ENCODE results near the gene DKK3. TPM values are rescaled to one million over a fixed set of nuclear protein-coding genes. Genes with fewer than 3 reads are reported as not detected.

The DKK3 gene
- total RNA-seq, 2 experiments from 2014 or later, result 8.1 to 12.0 TPM

GRCh38 chr11:11968511-11969280 is 39.7 kb downstream of the DKK3 start:
- H3K4me1 Mint-ChIP-seq, result peaks cover 4% of the 10 kb centered on the region
- H3K27me3 Mint-ChIP-seq, result peaks cover 6% of the 10 kb centered on the region
- no peak overlapping the region for H3K27ac Mint-ChIP-seq
- no peaks in the 10 kb centered on the region for H3K36me3 Mint-ChIP-seq
- no peak overlapping the region for H3K4me3 Mint-ChIP-seq
- POLR2A ChIA-PET, result no interaction called here
- DNase-seq (no peak), ATAC-seq (ENCODE audit: low read depth) (no peak)
- no peaks in the 10 kb centered on the region for H3K9me3 Mint-ChIP-seq

- no peaks in the 10 kb centered on the region for H3K36me3 Mint-ChIP-seq
- H3K4me3 Mint-ChIP-seq, result no peak overlapping the region
- POLR2A ChIA-PET, result no interaction called here
- H3K27ac Mint-ChIP-seq, result no peak overlapping the region
- ATAC-seq (ENCODE audit: low read depth) (no peak), DNase-seq (no peak)
- peaks cover 4% of the 10 kb centered on the region for H3K4me1 Mint-ChIP-seq
- peaks cover 6% of the 10 kb centered on the region for H3K27me3 Mint-ChIP-seq
- no peaks in the 10 kb centered on the region for H3K9me3 Mint-ChIP-seq
Measured at GRCh38 chr11:11967669-11968510, 40.5 kb downstream of the DKK3 start.

GRCh38 chr11:11966826-11967668 is 41.4 kb downstream of the DKK3 start:
- Mint-ChIP-seq H3K4me1 (peaks cover 7% of the 10 kb centered on the region), H3K9me3 (no peaks in the 10 kb centered on the region), H3K27me3 (peaks cover 6% of the 10 kb centered on the region), H3K36me3 (no peaks in the 10 kb centered on the region), H3K4me3 (no peak overlapping the region), H3K27ac (no peak overlapping the region)
- DNase-seq (peak; percentile 76), ATAC-seq (ENCODE audit: low read depth) (peak; percentile 94)
- POLR2A ChIA-PET, result no interaction called here

- H3K27ac Mint-ChIP-seq, result no peak overlapping the region
- H3K36me3 Mint-ChIP-seq, result no peaks in the 10 kb centered on the region
- H3K4me3 Mint-ChIP-seq, result no peak overlapping the region
- peaks cover 13% of the 10 kb centered on the region for H3K4me1 Mint-ChIP-seq
- POLR2A ChIA-PET, result no interaction called here
- H3K27me3 Mint-ChIP-seq, result peaks cover 6% of the 10 kb centered on the region
- DNase-seq (no peak), ATAC-seq (ENCODE audit: low read depth) (no peak)
- H3K9me3 Mint-ChIP-seq, result no peaks in the 10 kb centered on the region
Measured at GRCh38 chr11:11966354-11966741, 42.1 kb downstream of the DKK3 start.

- no peak overlapping the region for H3K4me3 Mint-ChIP-seq
Measured at GRCh38 chr11:11965656-11966353, 42.6 kb downstream of the DKK3 start.

GRCh38 chr11:11965192-11965591 is 43.2 kb downstream of the DKK3 start:
- POLR2A ChIA-PET, result no interaction called here
- Mint-ChIP-seq H3K4me3 (no peak overlapping the region), H3K27ac (no peak overlapping the region), H3K36me3 (no peaks in the 10 kb centered on the region), H3K4me1 (peaks cover 25% of the 10 kb centered on the region), H3K27me3 (peaks cover 6% of the 10 kb centered on the region), H3K9me3 (no peaks in the 10 kb centered on the region)
- DNase-seq, result no peak
- no peak for ATAC-seq (ENCODE audit: low read depth)

More at GRCh38 chr11:11965656-11966353, 42.6 kb downstream of the DKK3 start:
- H3K27ac Mint-ChIP-seq, result no peak overlapping the region
- H3K36me3 Mint-ChIP-seq, result no peaks in the 10 kb centered on the region
- POLR2A ChIA-PET, result no interaction called here
- no peak for DNase-seq
- peaks cover 6% of the 10 kb centered on the region for H3K27me3 Mint-ChIP-seq
- ATAC-seq (ENCODE audit: low read depth), result no peak
- H3K9me3 Mint-ChIP-seq, result no peaks in the 10 kb centered on the region
- peaks cover 19% of the 10 kb centered on the region for H3K4me1 Mint-ChIP-seq

GRCh38 chr11:11964774-11965150 is 43.7 kb downstream of the DKK3 start:
- Mint-ChIP-seq H3K4me1 (peaks cover 29% of the 10 kb centered on the region), H3K27ac (no peak overlapping the region), H3K36me3 (no peaks in the 10 kb centered on the region), H3K27me3 (peaks cover 2% of the 10 kb centered on the region), H3K4me3 (no peak overlapping the region), H3K9me3 (no peaks in the 10 kb centered on the region)
- DNase-seq (no peak), ATAC-seq (ENCODE audit: low read depth) (no peak)
- POLR2A ChIA-PET, result no interaction called here

GRCh38 chr11:11963842-11964773 is 44.3 kb downstream of the DKK3 start:
- peaks cover 1% of the 10 kb centered on the region for H3K36me3 Mint-ChIP-seq
- POLR2A ChIA-PET, result no interaction called here
- no peak overlapping the region for H3K27ac Mint-ChIP-seq

GRCh38 chr11:11963067-11963466 is 45.4 kb downstream of the DKK3 start:
- no peak for ATAC-seq (ENCODE audit: low read depth)
- Mint-ChIP-seq H3K27me3 (peaks cover 2% of the 10 kb centered on the region), H3K27ac (no peak overlapping the region), H3K4me1 (peaks cover 37% of the 10 kb centered on the region), H3K36me3 (peaks cover 7% of the 10 kb centered on the region), H3K9me3 (no peaks in the 10 kb centered on the region), H3K4me3 (no peak overlapping the region)
- DNase-seq, result no peak
- POLR2A ChIA-PET, result no interaction called here

More at GRCh38 chr11:11963842-11964773, 44.3 kb downstream of the DKK3 start:
- Mint-ChIP-seq H3K9me3 (no peaks in the 10 kb centered on the region), H3K4me1 (peaks cover 34% of the 10 kb centered on the region), H3K27me3 (peaks cover 2% of the 10 kb centered on the region), H3K4me3 (no peak overlapping the region)
- DNase-seq (no peak), ATAC-seq (ENCODE audit: low read depth) (no peak)

- H3K27ac Mint-ChIP-seq, result no peak overlapping the region
- H3K4me3 Mint-ChIP-seq, result peak overlapping the region; percentile 69
- H3K9me3 Mint-ChIP-seq, result no peaks in the 10 kb centered on the region
- DNase-seq, result no peak
- H3K4me1 Mint-ChIP-seq, result peaks cover 33% of the 10 kb centered on the region
- POLR2A ChIA-PET, result interaction anchor here (0.9 kb wide), 1 partner anchor 10 kb away, joined by 3 read pairs; no protein-coding TSS in a partner anchor
- H3K27me3 Mint-ChIP-seq, result peaks cover 2% of the 10 kb centered on the region
- peaks cover 12% of the 10 kb centered on the region for H3K36me3 Mint-ChIP-seq
- no peak for ATAC-seq (ENCODE audit: low read depth)
Measured at GRCh38 chr11:11961399-11962028, 46.9 kb downstream of the DKK3 start.

- no peak for DNase-seq
- Mint-ChIP-seq H3K27me3 (peaks cover 2% of the 10 kb centered on the region), H3K36me3 (peaks cover 18% of the 10 kb centered on the region), H3K4me3 (peak overlapping the region; percentile 69), H3K4me1 (peaks cover 33% of the 10 kb centered on the region), H3K27ac (peak overlapping the region; percentile 79), H3K9me3 (no peaks in the 10 kb centered on the region)
- peak; percentile 93 for ATAC-seq (ENCODE audit: low read depth)
- POLR2A ChIA-PET, result interaction anchor here (0.7 kb wide), 1 partner anchor 12 kb away, joined by 3 read pairs; no protein-coding TSS in a partner anchor
Measured at GRCh38 chr11:11960687-11961086, 47.7 kb downstream of the DKK3 start.

GRCh38 chr11:11959601-11960000 is 48.8 kb downstream of the DKK3 start:
- DNase-seq, result no peak
- POLR2A ChIA-PET, result no interaction called here
- H3K9me3 Mint-ChIP-seq, result no peaks in the 10 kb centered on the region
- H3K36me3 Mint-ChIP-seq, result peaks cover 18% of the 10 kb centered on the region
- H3K4me1 Mint-ChIP-seq, result peaks cover 33% of the 10 kb centered on the region
- peaks cover 2% of the 10 kb centered on the region for H3K27me3 Mint-ChIP-seq
- ATAC-seq (ENCODE audit: low read depth), result no peak
- peak overlapping the region; percentile 79 for H3K27ac Mint-ChIP-seq
- H3K4me3 Mint-ChIP-seq, result no peak overlapping the region
